ENCODE measurements around the gene TULP1. TPM values are rescaled to one million over a fixed set of nuclear protein-coding genes. Genes with fewer than 3 reads are reported as not detected.

The TULP1 gene
- total and polyA plus RNA-seq, 2 of the 13 experiments (the other 11 are each of a cell fraction or from before 2014, with no cell fraction given), result not detected

DNA sequence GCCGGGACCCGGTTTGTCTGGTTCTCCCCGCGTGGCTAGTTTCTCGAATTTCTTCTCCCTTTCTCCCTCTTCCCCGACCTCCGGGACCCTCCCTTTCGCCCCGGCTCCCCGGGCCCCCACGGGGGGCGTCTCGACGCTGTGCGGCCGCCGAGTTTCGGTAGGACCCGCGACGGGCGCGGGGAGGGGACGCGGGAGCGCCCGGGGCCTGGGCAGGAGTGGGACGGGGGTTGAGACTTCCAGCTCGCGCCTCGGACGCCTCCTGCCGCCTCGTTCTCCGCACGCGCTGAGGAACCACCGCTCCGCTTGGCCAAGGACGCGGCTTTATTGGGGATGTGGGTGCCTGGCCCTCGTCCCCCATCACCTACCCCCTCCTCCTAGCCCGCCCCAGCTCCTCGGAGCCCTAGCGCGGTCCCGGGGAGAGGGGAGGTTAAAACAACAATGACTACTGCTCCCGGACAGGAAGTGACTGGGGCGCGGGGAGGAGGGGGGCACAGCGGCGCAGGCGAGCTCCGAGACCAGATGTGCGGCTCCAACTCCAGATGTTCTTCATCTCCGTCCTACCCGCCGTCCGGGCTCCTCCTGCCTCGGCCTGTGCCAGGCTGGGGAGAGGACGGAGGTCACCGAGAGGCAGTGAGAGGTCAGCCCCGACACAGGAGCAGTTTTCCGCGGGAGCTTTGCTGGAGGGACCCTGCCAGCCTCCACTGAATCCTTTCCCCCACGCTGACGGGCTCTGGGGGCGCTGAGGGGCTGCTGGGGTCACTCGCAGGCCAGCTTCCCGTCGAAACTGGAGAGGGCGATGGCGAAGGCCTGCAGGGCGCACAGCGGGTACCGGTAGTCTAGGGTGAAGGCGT lies 14.9 kb downstream of the TULP1 start (continued):
- TF ChIP-seq, protein P1, sequence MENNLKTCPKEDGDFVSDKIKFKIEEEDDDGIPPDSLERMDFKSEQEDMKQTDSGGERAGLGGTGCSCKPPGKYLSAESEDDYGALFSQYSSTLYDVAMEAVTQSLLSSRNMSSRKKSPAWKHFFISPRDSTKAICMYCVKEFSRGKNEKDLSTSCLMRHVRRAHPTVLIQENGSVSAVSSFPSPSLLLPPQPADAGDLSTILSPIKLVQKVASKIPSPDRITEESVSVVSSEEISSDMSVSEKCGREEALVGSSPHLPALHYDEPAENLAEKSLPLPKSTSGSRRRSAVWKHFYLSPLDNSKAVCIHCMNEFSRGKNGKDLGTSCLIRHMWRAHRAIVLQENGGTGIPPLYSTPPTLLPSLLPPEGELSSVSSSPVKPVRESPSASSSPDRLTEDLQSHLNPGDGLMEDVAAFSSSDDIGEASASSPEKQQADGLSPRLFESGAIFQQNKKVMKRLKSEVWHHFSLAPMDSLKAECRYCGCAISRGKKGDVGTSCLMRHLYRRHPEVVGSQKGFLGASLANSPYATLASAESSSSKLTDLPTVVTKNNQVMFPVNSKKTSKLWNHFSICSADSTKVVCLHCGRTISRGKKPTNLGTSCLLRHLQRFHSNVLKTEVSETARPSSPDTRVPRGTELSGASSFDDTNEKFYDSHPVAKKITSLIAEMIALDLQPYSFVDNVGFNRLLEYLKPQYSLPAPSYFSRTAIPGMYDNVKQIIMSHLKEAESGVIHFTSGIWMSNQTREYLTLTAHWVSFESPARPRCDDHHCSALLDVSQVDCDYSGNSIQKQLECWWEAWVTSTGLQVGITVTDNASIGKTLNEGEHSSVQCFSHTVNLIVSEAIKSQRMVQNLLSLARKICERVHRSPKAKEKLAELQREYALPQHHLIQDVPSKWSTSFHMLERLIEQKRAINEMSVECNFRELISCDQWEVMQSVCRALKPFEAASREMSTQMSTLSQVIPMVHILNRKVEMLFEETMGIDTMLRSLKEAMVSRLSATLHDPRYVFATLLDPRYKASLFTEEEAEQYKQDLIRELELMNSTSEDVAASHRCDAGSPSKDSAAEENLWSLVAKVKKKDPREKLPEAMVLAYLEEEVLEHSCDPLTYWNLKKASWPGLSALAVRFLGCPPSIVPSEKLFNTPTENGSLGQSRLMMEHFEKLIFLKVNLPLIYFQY (CRISPR knock-in tag; IDR thresholded peaks at IDR 0.05; ENCODE audit: borderline replicate concordance), result 0 out of 2 replicates have a peak, but pooled peaks have one; percentile 28
- TF ChIP-seq MTF1 (CRISPR knock-in tag; IDR thresholded peaks at IDR 0.05) (0 out of 2 replicates have a peak, but pooled peaks have one; percentile 70), ZNF816 (CRISPR knock-in tag; IDR thresholded peaks at IDR 0.05; ENCODE audit: borderline replicate concordance) (peak; percentile 67; the same call in 1 of the 2 replicates), NR2F2 (IDR thresholded peaks at IDR 0.05; ENCODE audit: borderline replicate concordance, low read depth) (no peak), ZNF614 (CRISPR knock-in tag; IDR thresholded peaks at IDR 0.05; ENCODE audit: borderline replicate concordance) (peak; percentile 27; the same call in 1 of the 2 replicates), PHF8 (CRISPR knock-in tag; IDR thresholded peaks at IDR 0.05) (peak; percentile 57), ZNF879 (CRISPR knock-in tag; IDR thresholded peaks at IDR 0.05) (peak; percentile 97), ZFP1 (CRISPR knock-in tag; IDR thresholded peaks at IDR 0.05) (no peak; the same call in 1 of the 2 replicates), AKAP8 (CRISPR knock-in tag; IDR thresholded peaks at IDR 0.05) (no peak), ZNF367 (CRISPR knock-in tag; IDR thresholded peaks at IDR 0.05; ENCODE audit: borderline replicate concordance) (peak; percentile 79; the same call in 1 of the 2 replicates), SAP130 (CRISPR knock-in tag; IDR thresholded peaks at IDR 0.05; ENCODE audit: low read depth) (peak; percentile 67; the same call in 1 of the 2 replicates), HNRNPK (IDR thresholded peaks at IDR 0.05; ENCODE audit: low read depth, low read length, poor library complexity, severe bottlenecking) (peak; percentile 88), ZC3H13 (CRISPR knock-in tag; IDR thresholded peaks at IDR 0.05) (peak; percentile 42; the same call in 1 of the 2 replicates), ATAD3A (CRISPR knock-in tag; IDR thresholded peaks at IDR 0.05) (0 out of 2 replicates have a peak, but pooled peaks have one; percentile 68), NR2C2 (CRISPR knock-in tag; IDR thresholded peaks at IDR 0.05; ENCODE audit: borderline replicate concordance) (no peak)
- TF ChIP-seq, protein P2, sequence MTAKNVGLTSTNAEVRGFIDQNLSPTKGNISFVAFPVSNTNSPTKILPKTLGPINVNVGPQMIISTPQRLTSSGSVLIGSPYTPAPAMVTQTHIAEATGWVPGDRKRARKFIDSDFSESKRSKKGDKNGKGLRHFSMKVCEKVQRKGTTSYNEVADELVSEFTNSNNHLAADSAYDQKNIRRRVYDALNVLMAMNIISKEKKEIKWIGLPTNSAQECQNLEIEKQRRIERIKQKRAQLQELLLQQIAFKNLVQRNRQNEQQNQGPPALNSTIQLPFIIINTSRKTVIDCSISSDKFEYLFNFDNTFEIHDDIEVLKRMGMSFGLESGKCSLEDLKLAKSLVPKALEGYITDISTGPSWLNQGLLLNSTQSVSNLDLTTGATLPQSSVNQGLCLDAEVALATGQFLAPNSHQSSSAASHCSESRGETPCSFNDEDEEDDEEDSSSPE (CRISPR knock-in tag; IDR thresholded peaks at IDR 0.05), result peak; percentile 84
- TF ChIP-seq, protein P3, sequence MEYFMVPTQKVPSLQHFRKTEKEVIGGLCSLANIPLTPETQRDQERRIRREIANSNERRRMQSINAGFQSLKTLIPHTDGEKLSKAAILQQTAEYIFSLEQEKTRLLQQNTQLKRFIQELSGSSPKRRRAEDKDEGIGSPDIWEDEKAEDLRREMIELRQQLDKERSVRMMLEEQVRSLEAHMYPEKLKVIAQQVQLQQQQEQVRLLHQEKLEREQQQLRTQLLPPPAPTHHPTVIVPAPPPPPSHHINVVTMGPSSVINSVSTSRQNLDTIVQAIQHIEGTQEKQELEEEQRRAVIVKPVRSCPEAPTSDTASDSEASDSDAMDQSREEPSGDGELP (IDR thresholded peaks at IDR 0.05; ENCODE audit: borderline replicate concordance, low read depth), result peak; percentile 35; the same call in 1 of the 2 replicates
- TF ChIP-seq, protein P4, sequence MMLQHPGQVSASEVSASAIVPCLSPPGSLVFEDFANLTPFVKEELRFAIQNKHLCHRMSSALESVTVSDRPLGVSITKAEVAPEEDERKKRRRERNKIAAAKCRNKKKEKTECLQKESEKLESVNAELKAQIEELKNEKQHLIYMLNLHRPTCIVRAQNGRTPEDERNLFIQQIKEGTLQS (CRISPR knock-in tag; IDR thresholded peaks at IDR 0.05), result no peak
- TF ChIP-seq, protein P5, sequence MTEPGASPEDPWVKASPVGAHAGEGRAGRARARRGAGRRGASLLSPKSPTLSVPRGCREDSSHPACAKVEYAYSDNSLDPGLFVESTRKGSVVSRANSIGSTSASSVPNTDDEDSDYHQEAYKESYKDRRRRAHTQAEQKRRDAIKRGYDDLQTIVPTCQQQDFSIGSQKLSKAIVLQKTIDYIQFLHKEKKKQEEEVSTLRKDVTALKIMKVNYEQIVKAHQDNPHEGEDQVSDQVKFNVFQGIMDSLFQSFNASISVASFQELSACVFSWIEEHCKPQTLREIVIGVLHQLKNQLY (CRISPR knock-in tag; IDR thresholded peaks at IDR 0.05), result no peak
- TF ChIP-seq, protein P6, sequence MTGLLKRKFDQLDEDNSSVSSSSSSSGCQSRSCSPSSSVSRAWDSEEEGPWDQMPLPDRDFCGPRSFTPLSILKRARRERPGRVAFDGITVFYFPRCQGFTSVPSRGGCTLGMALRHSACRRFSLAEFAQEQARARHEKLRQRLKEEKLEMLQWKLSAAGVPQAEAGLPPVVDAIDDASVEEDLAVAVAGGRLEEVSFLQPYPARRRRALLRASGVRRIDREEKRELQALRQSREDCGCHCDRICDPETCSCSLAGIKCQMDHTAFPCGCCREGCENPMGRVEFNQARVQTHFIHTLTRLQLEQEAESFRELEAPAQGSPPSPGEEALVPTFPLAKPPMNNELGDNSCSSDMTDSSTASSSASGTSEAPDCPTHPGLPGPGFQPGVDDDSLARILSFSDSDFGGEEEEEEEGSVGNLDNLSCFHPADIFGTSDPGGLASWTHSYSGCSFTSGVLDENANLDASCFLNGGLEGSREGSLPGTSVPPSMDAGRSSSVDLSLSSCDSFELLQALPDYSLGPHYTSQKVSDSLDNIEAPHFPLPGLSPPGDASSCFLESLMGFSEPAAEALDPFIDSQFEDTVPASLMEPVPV (CRISPR knock-in tag; IDR thresholded peaks at IDR 0.05), result peak; percentile 96
